GM19467 (cell line): ENCODE data around the gene SPART.
"Not testable (repeated sequence)": the region's sequence is repeated elsewhere in the genome, so short reads cannot be mapped to it uniquely, and the experiment has no call there.

Experiments
- ATAC-seq: cut with Tn5 transposase; IDR thresholded peaks from one replicate; pipeline ENCODE4 v1.9.1; 2021; ENCODE audit warnings: mild to moderate bottlenecking, moderate library complexity; ENCODE audit not compliant: unreplicated experiment

The SPART gene

GRCh38 chr13:36323951-36324566 is 22.1 kb downstream of the SPART start:
- no peak for ATAC-seq

GRCh38 chr13:36323408-36323807 is 22.8 kb downstream of the SPART start:
- ATAC-seq: no peak

GRCh38 chr13:36319793-36320192 is 26.4 kb downstream of the SPART start:
- ATAC-seq: not testable (repeated sequence)

GRCh38 chr13:36313047-36313969 is 32.9 kb downstream of the SPART start:
- ATAC-seq: no peak

GRCh38 chr13:36310417-36311108 is 35.6 kb downstream of the SPART start:
- no peak for ATAC-seq

- no peak for ATAC-seq
Observed at GRCh38 chr13:36302289-36302688, 43.9 kb downstream of the SPART start.

GRCh38 chr13:36299469-36299868 is 46.7 kb downstream of the SPART start:
- not testable (repeated sequence) for ATAC-seq

- ATAC-seq: no peak
Observed at GRCh38 chr13:36298535-36299068, 47.6 kb downstream of the SPART start.

- ATAC-seq: no peak
Observed at GRCh38 chr13:36297366-36298338, 48.5 kb downstream of the SPART start, which contains the start of gene CCDC169. Gene CCDC169 (minus strand): TSS chr13:36297814. CDS start chr13:36297719, 95 bp downstream.

GRCh38 chr13:36294096-36294495 is 52.1 kb downstream of the SPART start:
- ATAC-seq: no peak

- no peak for ATAC-seq
Observed at GRCh38 chr13:36293497-36293896, 52.7 kb downstream of the SPART start.

GRCh38 chr13:36288794-36289391 is 57.3 kb downstream of the SPART start:
- ATAC-seq: no peak

- ATAC-seq: no peak
Observed at GRCh38 chr13:36286006-36286405, 60.2 kb downstream of the SPART start.

GRCh38 chr13:36282821-36283432 is 63.3 kb downstream of the SPART start:
- no peak for ATAC-seq

GRCh38 chr13:36275190-36276002 is 70.8 kb downstream of the SPART start:
- ATAC-seq: no peak

- no peak for ATAC-seq
Observed at GRCh38 chr13:36273431-36273830, 72.8 kb downstream of the SPART start.

GRCh38 chr13:36261976-36262375 is 84.2 kb downstream of the SPART start:
- no peak for ATAC-seq

GRCh38 chr13:36261011-36261410 is 85.2 kb downstream of the SPART start:
- ATAC-seq: no peak
